B cell (primary cell): Measurements from ENCODE around the gene ING4.

Experiments
- CTCF ChIP-seq: fragments of 200-600 bp; IDR thresholded peaks from one replicate; pipeline ENCODE4 v1.8.0; 2022; ENCODE audit warnings: antibody characterized with exemption, mild to moderate bottlenecking
- EZH2 ChIP-seq: IDR thresholded peaks from 2 replicates; pipeline ENCODE4 v1.6.1; 2012; ENCODE audit warnings: borderline replicate concordance, low read depth, mild to moderate bottlenecking, moderate library complexity, low read length; ENCODE audit not compliant: insufficient read depth, poor library complexity, severe bottlenecking

- TF ChIP-seq CTCF, result peak; percentile 66
- TF ChIP-seq EZH2, result no peak
Measured at GRCh38 chr12:6620137-6620884, 42.6 kb downstream of the ING4 start.
